Vagina (tissue), 2 donors: ENCODE data around the gene ROR1. TPM values are rescaled to one million over a fixed set of nuclear protein-coding genes. Genes with fewer than 3 reads are reported as not detected.

Source experiments
- DNase-seq, 2 donors: peaks; one replicate each; pipeline ENCODE4 v3.0.0-alpha.2; 2017; ENCODE audit errors: extremely low spot score in 2 of 2
- H3K27ac ChIP-seq: fragments of 200-600 bp; sonication (generic); one replicate; pipeline ENCODE4 v1.5.1; 2019
- H3K27me3 ChIP-seq: fragments of 200-600 bp; sonication (generic); one replicate; pipeline ENCODE4 v1.5.1; 2019
- H3K36me3 ChIP-seq, 2 donors: fragments of 200-600 bp; sonication (generic); one replicate each; pipeline ENCODE4 v1.5.1; 2017 to 2019
- H3K4me1 ChIP-seq: fragments of 200-600 bp; sonication (generic); one replicate; pipeline ENCODE4 v1.5.1; 2019
- H3K4me3 ChIP-seq, 2 donors: fragments of 200-600 bp; sonication (generic); 1 replicate in 1 of 2; 2 replicates in 1 of 2; pipeline ENCODE4 v1.5.1; 2016 to 2019
- H3K9me3 ChIP-seq: fragments of 200-600 bp; sonication (generic); one replicate; pipeline ENCODE4 v1.5.1; 2019
- CTCF ChIP-seq, 3 experiments: fragments of 450-650 bp in 2 of 3; fragments of 200-600 bp in 1 of 3; sonication (generic) in 1 of 3; IDR thresholded peaks; one replicate each; pipeline ENCODE4 v1.5.1; 2017 to 2019; ENCODE audit warnings: antibody characterized with exemption in 3 of 3, mild to moderate bottlenecking in 2 of 3, moderate library complexity in 2 of 3
- POLR2A ChIP-seq, 2 donors: fragments of 450-650 bp; IDR thresholded peaks; one replicate each; pipeline ENCODE4 v1.6.1; 2017; ENCODE audit warnings: antibody characterized with exemption in 2 of 2, mild to moderate bottlenecking in 2 of 2, moderate library complexity in 2 of 2
- POLR2AphosphoS5 ChIP-seq, 2 donors: sonication (generic); formaldehyde crosslinking; IDR thresholded peaks; one replicate each; pipeline ENCODE4 v1.9.0; 2017; ENCODE audit warnings: antibody characterized with exemption in 2 of 2, mild to moderate bottlenecking in 2 of 2, low read depth in 1 of 2; ENCODE audit not compliant: insufficient read depth in 1 of 2
- intact Hi-C: fragments of 100-400 bp; cut with DNase I; formaldehyde crosslinking; loops from one replicate; pipeline ENCODE4 v1.15.1; 2023
- total RNA-seq: library from RNA; depleted of rRNA; stranded (reverse); fragments of >200 nt; gene quantifications from one replicate; pipeline ENCODE4 v1.2.3, GENCODE V29; 2016

The ROR1 gene
- total RNA-seq, 1 donor from 2014 or later = 11.0 TPM

- H3K27ac ChIP-seq = no peak overlapping the region
- DNase-seq = no peak
- H3K36me3 ChIP-seq = no peaks in the 10 kb centered on the region
- no peaks in the 10 kb centered on the region for H3K9me3 ChIP-seq
- H3K4me3 ChIP-seq = no peak overlapping the region
- TF ChIP-seq POLR2AphosphoS5 (IDR thresholded peaks at IDR 0.05; ENCODE audit: insufficient read depth in 1 of 2, low read depth in 1 of 2) (no peak), POLR2A (IDR thresholded peaks at IDR 0.05) (no peak), CTCF (IDR thresholded peaks at IDR 0.05) (no peak)
- H3K27me3 ChIP-seq = no peaks in the 10 kb centered on the region
- intact Hi-C loops = no loop called here
- no peaks in the 10 kb centered on the region for H3K4me1 ChIP-seq
These were observed 288.7 kb downstream of the ROR1 start for GRCh38 chr1:64062529-64062928.

- no peak for DNase-seq
- no peaks in the 10 kb centered on the region for H3K9me3 ChIP-seq
- no peak for TF ChIP-seq POLR2A (IDR thresholded peaks at IDR 0.05)
- TF ChIP-seq CTCF (IDR thresholded peaks at IDR 0.05) = no peak
- no peak for TF ChIP-seq POLR2AphosphoS5 (IDR thresholded peaks at IDR 0.05; ENCODE audit: insufficient read depth in 1 of 2, low read depth in 1 of 2)
- H3K27ac ChIP-seq = no peak overlapping the region
- H3K4me1 ChIP-seq = no peaks in the 10 kb centered on the region
- intact Hi-C loops = no loop called here
- H3K4me3 ChIP-seq = no peak overlapping the region
- no peaks in the 10 kb centered on the region for H3K36me3 ChIP-seq
- H3K27me3 ChIP-seq = no peaks in the 10 kb centered on the region
These were observed 289.2 kb downstream of the ROR1 start for GRCh38 chr1:64062941-64063581.

- intact Hi-C loops = no loop called here
- no peaks in the 10 kb centered on the region for H3K9me3 ChIP-seq
- no peak overlapping the region for H3K4me3 ChIP-seq
- DNase-seq = no peak
- no peaks in the 10 kb centered on the region for H3K36me3 ChIP-seq
- no peaks in the 10 kb centered on the region for H3K27me3 ChIP-seq
- H3K4me1 ChIP-seq = no peaks in the 10 kb centered on the region
- no peak overlapping the region for H3K27ac ChIP-seq
- TF ChIP-seq POLR2A (IDR thresholded peaks at IDR 0.05) (no peak), POLR2AphosphoS5 (IDR thresholded peaks at IDR 0.05; ENCODE audit: insufficient read depth in 1 of 2, low read depth in 1 of 2) (no peak), CTCF (IDR thresholded peaks at IDR 0.05) (no peak)
These were observed 291.8 kb downstream of the ROR1 start for GRCh38 chr1:64065571-64065970.

- no peak overlapping the region for H3K27ac ChIP-seq
- intact Hi-C loops = no loop called here
- H3K4me3 ChIP-seq = no peak overlapping the region
- no peak for DNase-seq
- H3K4me1 ChIP-seq = peaks cover 29% of the 10 kb centered on the region
- no peaks in the 10 kb centered on the region for H3K36me3 ChIP-seq
- H3K27me3 ChIP-seq = no peaks in the 10 kb centered on the region
- H3K9me3 ChIP-seq = no peaks in the 10 kb centered on the region
- TF ChIP-seq POLR2AphosphoS5 (IDR thresholded peaks at IDR 0.05; ENCODE audit: insufficient read depth in 1 of 2, low read depth in 1 of 2) (no peak), CTCF (IDR thresholded peaks at IDR 0.05) (no peak), POLR2A (IDR thresholded peaks at IDR 0.05) (no peak)
These were observed 298.4 kb downstream of the ROR1 start for GRCh38 chr1:64072089-64072793.

GRCh38 chr1:64073705-64074104 is 299.9 kb downstream of the ROR1 start:
- H3K36me3 ChIP-seq = no peaks in the 10 kb centered on the region
- DNase-seq = no peak
- TF ChIP-seq POLR2A (IDR thresholded peaks at IDR 0.05) = no peak
- TF ChIP-seq CTCF (IDR thresholded peaks at IDR 0.05) = no peak
- no peak for TF ChIP-seq POLR2AphosphoS5 (IDR thresholded peaks at IDR 0.05; ENCODE audit: insufficient read depth in 1 of 2, low read depth in 1 of 2)
- no peak overlapping the region for H3K4me3 ChIP-seq
- no peaks in the 10 kb centered on the region for H3K27me3 ChIP-seq
- peaks cover 29% of the 10 kb centered on the region for H3K4me1 ChIP-seq
- no peaks in the 10 kb centered on the region for H3K9me3 ChIP-seq
- H3K27ac ChIP-seq = no peak overlapping the region
- intact Hi-C loops = no loop called here
